Lower leg skin (tissue), 4 donors: Measurements from ENCODE around the gene ADH7. TPM values are rescaled to one million over a fixed set of nuclear protein-coding genes. Genes with fewer than 3 reads are reported as not detected.
A peak's percentile ranks its signal among the peaks of the same experiment; 100 is the strongest.

Experiments
- DNase-seq, 2 donors: peaks; one replicate each; pipeline ENCODE4 v3.0.0-alpha.2; 2019; ENCODE audit warnings: low spot score in 2 of 2
- H3K4me3 ChIP-seq: fragments of 200-600 bp; sonication (generic); 2 replicates; pipeline ENCODE4 v1.5.1; 2017; ENCODE audit warnings: mild to moderate bottlenecking, low read depth; ENCODE audit not compliant: poor library complexity, severe bottlenecking
- POLR2A ChIP-seq, 2 donors: fragments of 450-650 bp; IDR thresholded peaks; one replicate each; pipeline ENCODE4 v1.6.1; 2016 to 2017; ENCODE audit warnings: antibody characterized with exemption in 2 of 2, mild to moderate bottlenecking in 1 of 2, moderate library complexity in 1 of 2
- WGBS, 2 donors: methylation state at CpG; one replicate each; pipeline ENCODE4 v1.1.5; 2018; 5-methylcytosine and 5-hydroxymethylcytosine counted together
- intact Hi-C: fragments of 100-400 bp; cut with DNase I; formaldehyde crosslinking; loops from one replicate; pipeline ENCODE4 v1.15.0; 2023; ENCODE audit warnings: low total_unique reads
- total RNA-seq, 4 donors: library from RNA; depleted of rRNA; stranded (reverse); fragments of >200 nt; gene quantifications; one replicate each; pipeline ENCODE4 v1.1.0, GENCODE V29; 2016
- TF ChIP-seq, protein P1 (sequence below), 3 donors: fragments of 450-650 bp; IDR thresholded peaks; one replicate each; pipeline ENCODE4 v1.5.1; 2016; ENCODE audit warnings: antibody characterized with exemption in 3 of 3, mild to moderate bottlenecking in 3 of 3, moderate library complexity in 2 of 3

Gene ADH7
- total RNA-seq, 4 donors from 2014 or later = 0.34 to 0.83 (median 0.52) TPM; not detected in 1

DNA sequence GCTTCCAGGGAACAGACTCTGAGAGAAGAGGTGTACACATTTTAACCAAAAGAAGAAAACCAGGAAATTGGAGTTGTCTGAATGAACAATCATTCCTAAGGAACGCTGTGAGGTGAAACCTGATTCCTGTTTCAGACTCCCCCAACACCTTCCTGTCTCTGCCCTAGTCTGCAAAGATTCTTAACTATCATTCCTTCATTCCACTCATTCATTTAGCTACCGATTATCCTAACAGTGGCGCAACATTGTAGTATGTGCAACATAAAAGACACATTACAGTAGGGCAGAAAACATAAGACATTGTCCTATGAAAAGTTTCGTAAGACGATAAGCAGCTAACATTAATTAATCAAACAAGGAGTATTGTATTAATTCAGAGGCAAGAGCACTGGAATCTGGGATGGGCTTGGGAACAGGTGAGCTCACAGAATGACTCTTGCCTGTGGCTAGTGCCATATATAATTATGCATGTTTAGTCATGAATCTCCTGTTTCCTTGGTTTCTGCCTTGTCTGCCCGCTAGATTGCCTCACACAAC is 23.8 kb upstream of the ADH7 start:
- no peak for DNase-seq
- 42 to 45% methylated on average over 6 of the region's 6 CpGs for WGBS, 2 donors
- no peak overlapping the region for H3K4me3 ChIP-seq
- TF ChIP-seq, protein P1, sequence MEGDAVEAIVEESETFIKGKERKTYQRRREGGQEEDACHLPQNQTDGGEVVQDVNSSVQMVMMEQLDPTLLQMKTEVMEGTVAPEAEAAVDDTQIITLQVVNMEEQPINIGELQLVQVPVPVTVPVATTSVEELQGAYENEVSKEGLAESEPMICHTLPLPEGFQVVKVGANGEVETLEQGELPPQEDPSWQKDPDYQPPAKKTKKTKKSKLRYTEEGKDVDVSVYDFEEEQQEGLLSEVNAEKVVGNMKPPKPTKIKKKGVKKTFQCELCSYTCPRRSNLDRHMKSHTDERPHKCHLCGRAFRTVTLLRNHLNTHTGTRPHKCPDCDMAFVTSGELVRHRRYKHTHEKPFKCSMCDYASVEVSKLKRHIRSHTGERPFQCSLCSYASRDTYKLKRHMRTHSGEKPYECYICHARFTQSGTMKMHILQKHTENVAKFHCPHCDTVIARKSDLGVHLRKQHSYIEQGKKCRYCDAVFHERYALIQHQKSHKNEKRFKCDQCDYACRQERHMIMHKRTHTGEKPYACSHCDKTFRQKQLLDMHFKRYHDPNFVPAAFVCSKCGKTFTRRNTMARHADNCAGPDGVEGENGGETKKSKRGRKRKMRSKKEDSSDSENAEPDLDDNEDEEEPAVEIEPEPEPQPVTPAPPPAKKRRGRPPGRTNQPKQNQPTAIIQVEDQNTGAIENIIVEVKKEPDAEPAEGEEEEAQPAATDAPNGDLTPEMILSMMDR (IDR thresholded peaks at IDR 0.05) = no peak
- TF ChIP-seq POLR2A (IDR thresholded peaks at IDR 0.05) = no peak
- intact Hi-C loops = no loop called here

DNA sequence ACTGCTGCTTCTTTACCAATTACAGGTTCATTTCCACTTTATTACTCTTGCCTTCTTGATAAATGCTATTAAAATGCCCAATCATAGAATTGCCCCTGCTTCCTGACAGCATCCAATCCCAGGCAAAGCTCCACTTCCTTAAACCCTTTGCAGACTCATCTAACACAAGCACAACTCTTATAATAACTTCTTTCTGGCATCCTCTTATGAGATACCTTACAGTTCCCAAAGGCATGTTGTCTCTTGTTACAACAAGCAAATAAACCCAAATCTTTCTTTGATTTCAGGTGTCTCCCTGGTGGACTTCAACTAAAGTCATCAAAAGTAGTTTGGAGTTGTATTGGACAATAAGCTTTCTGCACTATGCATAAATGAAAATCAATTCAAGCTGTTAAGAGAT is 22.5 kb upstream of the ADH7 start:
- intact Hi-C loops = no loop called here
- H3K4me3 ChIP-seq = no peak overlapping the region
- no peak for DNase-seq
- TF ChIP-seq, protein P1 (IDR thresholded peaks at IDR 0.05) = no peak
- TF ChIP-seq POLR2A (IDR thresholded peaks at IDR 0.05) = no peak

DNA sequence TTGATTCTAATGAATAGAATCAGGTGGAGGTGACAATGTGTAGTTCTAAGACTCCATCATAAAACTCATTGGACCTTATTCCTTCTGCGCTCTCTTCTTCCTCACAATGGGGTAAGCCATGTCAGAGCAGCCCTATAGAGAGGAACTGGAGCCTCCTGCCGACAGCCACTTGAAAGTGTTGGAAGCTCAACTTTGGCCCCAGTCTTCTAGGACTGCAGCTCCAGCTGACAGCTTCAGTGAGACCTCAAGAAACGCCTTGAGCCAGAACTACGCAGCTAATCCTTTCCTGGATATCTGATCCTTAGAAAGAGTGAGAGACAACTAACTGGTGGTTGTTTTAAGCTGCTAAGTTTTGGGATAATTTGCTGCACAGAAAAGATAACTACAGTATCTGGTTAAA is 22.1 kb upstream of the ADH7 start:
- 61 to 75% methylated on average over 4 of the region's 4 CpGs for WGBS, 2 donors
- intact Hi-C loops = no loop called here
- TF ChIP-seq, protein P1 (IDR thresholded peaks at IDR 0.05) = no peak
- TF ChIP-seq POLR2A (IDR thresholded peaks at IDR 0.05) = no peak
- DNase-seq = no peak
- H3K4me3 ChIP-seq = no peak overlapping the region

DNA sequence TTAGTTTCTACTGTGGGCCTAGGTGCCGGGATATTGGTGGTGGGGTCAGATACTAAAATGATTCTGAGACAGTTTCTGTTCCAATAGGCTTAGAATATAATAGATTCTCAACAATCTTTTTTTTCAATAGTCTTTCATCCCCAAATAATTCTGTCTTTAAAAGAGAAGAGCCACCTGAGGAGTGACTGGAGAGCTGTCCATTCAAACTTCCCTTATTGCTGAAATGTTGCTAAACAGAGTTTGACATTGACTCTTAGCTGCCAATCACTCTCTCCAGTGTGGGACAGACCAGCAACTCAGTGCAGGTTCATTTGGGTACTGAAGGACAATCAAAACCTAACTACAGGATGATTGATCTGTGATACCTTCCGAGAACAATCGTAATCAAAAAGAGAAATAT is 12.4 kb upstream of the ADH7 start:
- no peak for TF ChIP-seq POLR2A (IDR thresholded peaks at IDR 0.05)
- TF ChIP-seq, protein P1 (IDR thresholded peaks at IDR 0.05) = no peak
- no peak for DNase-seq
- intact Hi-C loops = no loop called here
- no peak overlapping the region for H3K4me3 ChIP-seq
- 90 to 91% methylated on average over 3 of the region's 3 CpGs for WGBS, 2 donors

DNA sequence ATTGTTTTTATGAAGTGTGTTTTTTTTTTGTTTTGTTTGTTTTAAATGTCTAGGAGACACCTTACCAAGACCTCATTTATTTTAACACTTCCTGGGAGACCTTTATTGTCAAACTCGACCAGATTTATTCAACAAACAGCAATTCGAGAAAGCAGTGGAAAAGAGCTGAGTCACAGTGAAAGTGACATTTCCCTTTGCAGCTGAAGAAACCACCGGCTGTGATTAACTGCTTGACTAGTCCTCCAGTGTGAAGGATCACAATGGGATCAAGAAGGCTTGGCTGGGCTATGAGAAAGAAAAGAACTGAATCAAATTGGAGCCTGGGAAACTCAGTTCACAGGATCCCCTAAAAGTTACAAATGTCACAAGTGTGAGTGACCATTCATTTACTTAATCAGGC is 11.9 kb upstream of the ADH7 start:
- no peak overlapping the region for H3K4me3 ChIP-seq
- intact Hi-C loops = no loop called here
- 11 to 16% methylated on average over 3 of the region's 3 CpGs for WGBS, 2 donors
- DNase-seq = no peak
- TF ChIP-seq POLR2A (IDR thresholded peaks at IDR 0.05) = no peak
- TF ChIP-seq, protein P1 (IDR thresholded peaks at IDR 0.05) = no peak

DNA sequence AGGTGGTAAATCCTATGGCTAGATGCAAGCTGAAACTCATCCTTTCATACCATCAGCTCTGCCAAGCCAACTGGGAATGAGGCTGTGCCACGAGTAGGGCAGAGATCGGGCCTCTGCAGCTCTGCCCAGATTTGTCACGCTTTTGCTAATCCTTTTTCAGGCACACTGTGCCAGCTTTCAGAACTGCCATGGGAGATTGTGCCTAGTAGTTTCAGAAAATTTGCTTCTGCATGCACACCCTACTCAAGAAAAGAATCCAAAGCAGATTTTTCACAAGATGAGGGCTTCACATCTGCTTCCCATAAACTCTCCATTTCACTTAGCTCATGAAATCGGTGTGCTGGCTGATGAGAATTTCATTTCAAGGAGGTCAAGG is 3.3 kb upstream of the ADH7 start:
- no peak overlapping the region for H3K4me3 ChIP-seq
- intact Hi-C loops = no loop called here
- peak in 1 of 2 donors; percentile 50 for DNase-seq
- no peak for TF ChIP-seq POLR2A (IDR thresholded peaks at IDR 0.05)
- TF ChIP-seq, protein P1 (IDR thresholded peaks at IDR 0.05) = no peak
- WGBS, 2 donors = 18 to 26% methylated on average over 4 of the region's 4 CpGs
